Measurements from ENCODE around the gene ASPM. TPM values are rescaled to one million over a fixed set of nuclear protein-coding genes. Genes with fewer than 3 reads are reported as not detected.
A peak's percentile ranks its signal among the peaks of the same experiment; 100 is the strongest.

Gene ASPM
- total RNA-seq, 1 donor from 2014 or later, result 146 TPM

DNA sequence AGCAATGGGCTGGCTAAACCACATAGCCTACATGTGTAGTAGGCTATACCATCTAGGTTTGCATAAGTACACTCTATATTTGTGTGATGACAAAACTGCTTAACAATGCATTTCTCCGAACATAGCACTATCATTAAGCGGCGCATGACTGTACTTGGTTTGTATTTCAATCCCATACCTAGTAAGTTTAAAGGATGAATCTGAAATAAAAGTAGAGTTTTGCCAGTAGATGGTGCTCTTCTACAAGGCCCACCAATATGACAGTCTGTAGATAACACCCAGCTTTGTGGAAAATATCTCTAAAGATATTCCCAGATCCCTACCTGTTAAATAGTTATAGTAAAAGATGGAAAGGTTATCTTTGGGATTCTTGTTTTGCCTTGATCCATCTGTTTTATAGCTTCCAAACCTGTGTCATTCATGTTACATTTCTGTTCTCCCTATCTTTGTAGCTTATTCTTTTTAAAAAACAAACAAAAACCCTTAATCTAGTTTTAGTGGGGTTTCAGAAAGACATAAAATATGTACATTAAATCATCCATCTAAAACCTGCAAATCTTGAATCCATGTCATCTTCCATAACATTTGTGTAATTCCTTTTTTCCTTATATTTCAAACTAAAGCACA lies 33.9 kb upstream of the ASPM start:
- TF ChIP-seq, protein P1, sequence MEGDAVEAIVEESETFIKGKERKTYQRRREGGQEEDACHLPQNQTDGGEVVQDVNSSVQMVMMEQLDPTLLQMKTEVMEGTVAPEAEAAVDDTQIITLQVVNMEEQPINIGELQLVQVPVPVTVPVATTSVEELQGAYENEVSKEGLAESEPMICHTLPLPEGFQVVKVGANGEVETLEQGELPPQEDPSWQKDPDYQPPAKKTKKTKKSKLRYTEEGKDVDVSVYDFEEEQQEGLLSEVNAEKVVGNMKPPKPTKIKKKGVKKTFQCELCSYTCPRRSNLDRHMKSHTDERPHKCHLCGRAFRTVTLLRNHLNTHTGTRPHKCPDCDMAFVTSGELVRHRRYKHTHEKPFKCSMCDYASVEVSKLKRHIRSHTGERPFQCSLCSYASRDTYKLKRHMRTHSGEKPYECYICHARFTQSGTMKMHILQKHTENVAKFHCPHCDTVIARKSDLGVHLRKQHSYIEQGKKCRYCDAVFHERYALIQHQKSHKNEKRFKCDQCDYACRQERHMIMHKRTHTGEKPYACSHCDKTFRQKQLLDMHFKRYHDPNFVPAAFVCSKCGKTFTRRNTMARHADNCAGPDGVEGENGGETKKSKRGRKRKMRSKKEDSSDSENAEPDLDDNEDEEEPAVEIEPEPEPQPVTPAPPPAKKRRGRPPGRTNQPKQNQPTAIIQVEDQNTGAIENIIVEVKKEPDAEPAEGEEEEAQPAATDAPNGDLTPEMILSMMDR (IDR thresholded peaks at IDR 0.05), result peak; percentile 75
- TF ChIP-seq EZH2phosphoT487 (IDR thresholded peaks at IDR 0.05) (no peak), EZH2 (IDR thresholded peaks at IDR 0.05) (no peak)
- Mint-ChIP-seq H3K4me3 (no peak overlapping the region), H3K27ac (no peak overlapping the region), H3K4me1 (no peaks in the 10 kb centered on the region), H3K27me3 (ENCODE audit: insufficient read depth, low read depth) (no peaks in the 10 kb centered on the region), H3K9me3 (no peaks in the 10 kb centered on the region), H3K36me3 (peaks cover 11% of the 10 kb centered on the region)
- Histone ChIP-seq H3F3A (ENCODE audit: low read depth) (no peaks in the 10 kb centered on the region), H2AFZ (replicated peaks) (no peak overlapping the region), H3K4me1 (no peaks in the 10 kb centered on the region), H4K20me1 (ENCODE audit: low read depth) (no peaks in the 10 kb centered on the region), H3K9ac (no peak overlapping the region), H3K27ac (no peak overlapping the region), H3K4me3 (no peak overlapping the region), H3K79me2 (ENCODE audit: low read depth) (no peaks in the 10 kb centered on the region), H3K27me3 (no peaks in the 10 kb centered on the region), H3K9me3 (ENCODE audit: low read depth) (no peaks in the 10 kb centered on the region), H3K36me3 (peaks cover 27% of the 10 kb centered on the region), H3K4me2 (no peak overlapping the region)
- DNase-seq (ENCODE audit: low spot score), result peak; percentile 44

DNA sequence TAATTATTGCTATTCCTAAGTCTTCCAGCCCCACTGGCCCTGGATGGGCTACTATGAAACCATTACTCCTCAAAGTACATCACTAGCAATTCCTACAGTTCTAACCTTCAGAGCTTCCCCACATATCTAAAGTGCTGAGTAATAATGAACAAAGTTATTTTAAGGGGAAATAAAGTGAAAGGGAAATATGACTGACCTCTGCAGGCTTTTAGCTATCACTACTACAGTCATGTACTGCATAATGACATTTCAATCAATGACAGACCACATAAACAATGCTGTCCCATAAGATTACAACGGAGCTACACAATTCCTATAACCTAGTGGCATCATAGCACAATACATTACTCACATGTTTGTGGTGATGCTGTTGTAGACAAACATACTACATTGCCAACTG lies 32.5 kb upstream of the ASPM start:
- Histone ChIP-seq H3K4me2 (no peak overlapping the region), H3K4me3 (no peak overlapping the region), H3K27ac (no peak overlapping the region)

DNA sequence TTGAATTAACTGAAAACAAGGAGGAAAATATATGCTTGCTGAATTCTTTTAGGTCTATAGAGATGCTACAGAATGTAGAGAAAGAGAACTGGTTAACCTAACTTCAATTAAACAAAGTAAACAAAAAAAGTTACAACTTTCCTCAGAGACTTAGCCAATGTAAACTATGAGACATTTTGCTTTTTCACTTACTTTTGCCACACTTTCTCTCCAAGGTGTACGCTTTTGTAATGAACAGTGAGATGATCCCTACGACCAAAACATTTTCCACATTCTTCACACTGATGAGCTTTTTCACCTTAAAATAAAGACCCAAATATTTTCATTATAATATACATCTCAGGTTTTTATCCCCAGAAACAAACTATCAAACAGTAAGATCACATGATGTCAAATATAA lies 28.3 kb upstream of the ASPM start:
- H3K4me1 ChIP-seq, result no peaks in the 10 kb centered on the region
- H3K27me3 ChIP-seq, result no peaks in the 10 kb centered on the region
- H3K27ac ChIP-seq, result no peak overlapping the region
- H4K20me1 ChIP-seq (ENCODE audit: low read depth), result no peaks in the 10 kb centered on the region
- H3F3A ChIP-seq (ENCODE audit: low read depth), result no peaks in the 10 kb centered on the region
- no peak overlapping the region for H3K4me3 ChIP-seq
- no peak overlapping the region for H3K9ac ChIP-seq
- Mint-ChIP-seq H3K27ac (no peak overlapping the region), H3K9me3 (no peaks in the 10 kb centered on the region), H3K4me1 (no peaks in the 10 kb centered on the region), H3K27me3 (ENCODE audit: insufficient read depth, low read depth) (no peaks in the 10 kb centered on the region), H3K36me3 (peaks cover 3% of the 10 kb centered on the region), H3K4me3 (no peak overlapping the region)
- no peaks in the 10 kb centered on the region for H3K79me2 ChIP-seq (ENCODE audit: low read depth)
- TF ChIP-seq EZH2 (IDR thresholded peaks at IDR 0.05) (no peak), EZH2phosphoT487 (IDR thresholded peaks at IDR 0.05) (no peak)
- TF ChIP-seq, protein P1 (IDR thresholded peaks at IDR 0.05), result no peak
- peaks cover 26% of the 10 kb centered on the region for H3K36me3 ChIP-seq
- DNase-seq (ENCODE audit: low spot score), result no peak
- H3K4me2 ChIP-seq, result no peak overlapping the region
- no peak overlapping the region for H2AFZ ChIP-seq (replicated peaks)
- no peaks in the 10 kb centered on the region for H3K9me3 ChIP-seq (ENCODE audit: low read depth)

More for the DNA sequence above, 32.5 kb upstream of the ASPM start:
- no peaks in the 10 kb centered on the region for H3K27me3 Mint-ChIP-seq (ENCODE audit: insufficient read depth, low read depth)
- H3K4me3 Mint-ChIP-seq, result no peak overlapping the region
- H3F3A ChIP-seq (ENCODE audit: low read depth), result no peaks in the 10 kb centered on the region
- no peaks in the 10 kb centered on the region for H3K4me1 ChIP-seq
- no peak for DNase-seq (ENCODE audit: low spot score)
- no peaks in the 10 kb centered on the region for H3K27me3 ChIP-seq
- no peaks in the 10 kb centered on the region for H4K20me1 ChIP-seq (ENCODE audit: low read depth)
- peaks cover 9% of the 10 kb centered on the region for H3K36me3 Mint-ChIP-seq
- no peak overlapping the region for H3K27ac Mint-ChIP-seq
- peaks cover 30% of the 10 kb centered on the region for H3K36me3 ChIP-seq
- H3K4me1 Mint-ChIP-seq, result no peaks in the 10 kb centered on the region
- no peak overlapping the region for H2AFZ ChIP-seq (replicated peaks)
- H3K79me2 ChIP-seq (ENCODE audit: low read depth), result no peaks in the 10 kb centered on the region
- H3K9me3 Mint-ChIP-seq, result no peaks in the 10 kb centered on the region
- no peak overlapping the region for H3K9ac ChIP-seq
- no peak for TF ChIP-seq EZH2 (IDR thresholded peaks at IDR 0.05)
- TF ChIP-seq, protein P1 (IDR thresholded peaks at IDR 0.05), result no peak
- TF ChIP-seq EZH2phosphoT487 (IDR thresholded peaks at IDR 0.05), result no peak
- no peaks in the 10 kb centered on the region for H3K9me3 ChIP-seq (ENCODE audit: low read depth)
